Urinary bladder (tissue), 4 donors: ENCODE results near the gene GORASP1. TPM values are rescaled to one million over a fixed set of nuclear protein-coding genes. Genes with fewer than 3 reads are reported as not detected.

Experiments used
- DNase-seq: peaks from one replicate; pipeline ENCODE4 v3.0.0-alpha.2; 2015; ENCODE audit errors: extremely low spot score
- H3K27ac ChIP-seq: one replicate; pipeline ENCODE4 v1.5.1; 2013; ENCODE audit warnings: low read depth, mild to moderate bottlenecking, moderate library complexity
- H3K36me3 ChIP-seq: one replicate; pipeline ENCODE4 v1.6.1; 2013; ENCODE audit warnings: mild to moderate bottlenecking, moderate library complexity; ENCODE audit not compliant: insufficient read depth
- H3K4me1 ChIP-seq: one replicate; pipeline ENCODE4 v1.6.1; 2013; ENCODE audit warnings: mild to moderate bottlenecking, moderate library complexity; ENCODE audit not compliant: insufficient read depth
- H3K4me3 ChIP-seq: one replicate; pipeline ENCODE4 v1.5.1; 2013; ENCODE audit warnings: low read depth, low read length
- WGBS: extraction: QIAGEN DNeasy Blood & Tissue Kit; methylation state at CpG from one replicate; pipeline ENCODE4 v1.1.7; 2013; 5-methylcytosine and 5-hydroxymethylcytosine counted together
- polyA plus RNA-seq: library from polyadenylated mRNA; stranded (reverse); fragments of 200-250 nt; gene quantifications from one replicate; pipeline ENCODE4 v1.2.3, GENCODE V29; 2013
- total RNA-seq: library from RNA; depleted of rRNA; stranded (reverse); fragments of >200 nt; gene quantifications from one replicate; pipeline ENCODE4 v1.2.3, GENCODE V29; 2014
- donor health status: healthy with polysubstance abuse.
- donor health status: healthy.

Gene GORASP1
- total and polyA plus RNA-seq, 2 donors = 28.2 to 61.6 TPM

GRCh38 chr3:39146083-39146501 is 38.7 kb upstream of the GORASP1 start:
- no peaks in the 10 kb centered on the region for H3K4me1 ChIP-seq
- peak overlapping the region; percentile 87 for H3K27ac ChIP-seq
- H3K4me3 ChIP-seq = no peak overlapping the region
- peaks cover 2% of the 10 kb centered on the region for H3K36me3 ChIP-seq
- no peak for DNase-seq
- WGBS = 64% methylated on average over 11 of the region's 11 CpGs

- no peak for DNase-seq
- Histone ChIP-seq H3K4me1 (no peaks in the 10 kb centered on the region), H3K36me3 (peaks cover 2% of the 10 kb centered on the region), H3K4me3 (no peak overlapping the region), H3K27ac (no peak overlapping the region)
- 96% methylated on average over 23 of the region's 23 CpGs for WGBS
Observed at GRCh38 chr3:39144748-39145380, 37.4 kb upstream of the GORASP1 start.

GRCh38 chr3:39144095-39144747 is 36.8 kb upstream of the GORASP1 start:
- 87% methylated on average over 20 of the region's 20 CpGs for WGBS

DNA sequence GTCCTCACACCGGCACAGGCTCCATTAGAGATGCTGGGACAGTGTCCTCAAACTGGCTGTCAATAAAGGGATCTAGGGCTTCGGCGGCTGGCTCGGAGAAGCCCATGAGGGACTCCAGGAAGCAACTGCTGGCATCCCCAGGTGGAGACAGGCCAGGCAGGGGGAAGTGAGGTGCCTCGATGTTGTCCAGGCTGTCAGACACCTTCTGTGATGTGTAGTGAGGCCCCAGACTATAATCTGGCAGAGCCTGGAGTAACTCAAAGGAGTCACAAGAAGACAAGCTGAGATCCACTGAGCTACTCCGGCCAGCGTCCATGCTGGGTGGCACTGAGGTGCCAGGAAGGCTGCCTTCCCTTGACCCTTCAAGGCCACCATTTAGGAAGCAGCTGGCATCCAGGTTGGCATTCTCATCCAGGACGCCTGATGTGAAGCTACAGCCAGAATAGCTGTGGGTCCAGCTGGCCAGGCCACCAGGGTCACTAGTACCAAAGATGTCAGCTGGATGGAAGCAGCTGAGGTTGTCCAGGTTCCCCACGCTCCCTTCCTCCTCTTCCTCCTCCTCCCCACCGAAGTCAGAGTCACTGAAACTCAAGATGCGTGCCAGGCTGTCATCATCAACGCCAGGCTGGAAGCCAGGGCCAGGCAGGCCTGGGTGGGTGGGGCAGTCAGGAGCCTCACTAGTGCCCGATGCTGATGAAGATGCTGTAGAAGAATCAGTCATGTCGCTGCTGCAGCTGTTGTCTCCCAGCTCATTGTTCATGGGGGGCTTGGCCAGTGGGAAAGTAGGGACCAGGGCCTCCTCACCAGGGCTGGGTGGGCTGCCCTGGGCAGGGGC is 35.8 kb upstream of the GORASP1 start:
- no peak overlapping the region for H3K4me3 ChIP-seq
- peaks cover 2% of the 10 kb centered on the region for H3K36me3 ChIP-seq
- WGBS = 75% methylated on average over 14 of the region's 14 CpGs
- H3K4me1 ChIP-seq = no peaks in the 10 kb centered on the region
- H3K27ac ChIP-seq = no peak overlapping the region
- DNase-seq = no peak

More at GRCh38 chr3:39144095-39144747, 36.8 kb upstream of the GORASP1 start:
- H3K4me1 ChIP-seq = no peaks in the 10 kb centered on the region
- no peak for DNase-seq
- no peak overlapping the region for H3K4me3 ChIP-seq
- H3K27ac ChIP-seq = no peak overlapping the region
- H3K36me3 ChIP-seq = peaks cover 2% of the 10 kb centered on the region

GRCh38 chr3:39142067-39142466 is 34.6 kb upstream of the GORASP1 start:
- no peaks in the 10 kb centered on the region for H3K4me1 ChIP-seq
- 78% methylated on average over 5 of the region's 5 CpGs for WGBS
- peak overlapping the region; percentile 78 for H3K27ac ChIP-seq
- peaks cover 2% of the 10 kb centered on the region for H3K36me3 ChIP-seq
- no peak overlapping the region for H3K4me3 ChIP-seq
- no peak for DNase-seq

GRCh38 chr3:39141171-39141995 is 34.0 kb upstream of the GORASP1 start:
- WGBS = 41% methylated on average over 4 of the region's 4 CpGs
- no peak for DNase-seq
- H3K36me3 ChIP-seq = peaks cover 2% of the 10 kb centered on the region
- peak overlapping the region; percentile 78 for H3K27ac ChIP-seq
- H3K4me3 ChIP-seq = no peak overlapping the region
- no peaks in the 10 kb centered on the region for H3K4me1 ChIP-seq

- H3K4me1 ChIP-seq = no peaks in the 10 kb centered on the region
- H3K4me3 ChIP-seq = no peak overlapping the region
- no peak overlapping the region for H3K27ac ChIP-seq
- 97% methylated on average over 2 of the region's 2 CpGs for WGBS
- DNase-seq = no peak
- peaks cover 2% of the 10 kb centered on the region for H3K36me3 ChIP-seq
Observed at GRCh38 chr3:39140341-39140971, 33.0 kb upstream of the GORASP1 start.

DNA sequence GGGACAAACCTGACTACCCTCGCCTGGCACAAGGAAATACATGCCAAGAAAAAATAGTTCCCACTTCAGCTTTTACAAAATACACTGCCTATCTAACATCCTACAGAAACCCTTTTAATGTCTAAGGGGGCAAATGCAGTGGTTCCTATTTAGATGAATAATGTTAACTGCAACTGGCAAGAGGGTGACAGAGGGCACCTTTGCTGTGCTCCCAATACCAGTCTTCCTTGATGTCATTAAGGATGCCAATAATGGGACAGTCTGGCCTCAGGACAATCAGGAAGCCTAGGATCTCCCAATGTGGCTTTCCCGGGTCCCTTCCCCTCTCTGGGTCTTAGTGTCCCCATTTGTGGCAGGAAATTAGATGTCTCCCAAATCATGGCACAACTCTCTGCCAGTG is 32.0 kb upstream of the GORASP1 start:
- H3K4me3 ChIP-seq = no peak overlapping the region
- no peak for DNase-seq
- H3K36me3 ChIP-seq = peaks cover 2% of the 10 kb centered on the region
- WGBS = 62% methylated on average over 2 of the region's 2 CpGs
- no peak overlapping the region for H3K27ac ChIP-seq
- no peaks in the 10 kb centered on the region for H3K4me1 ChIP-seq

DNA sequence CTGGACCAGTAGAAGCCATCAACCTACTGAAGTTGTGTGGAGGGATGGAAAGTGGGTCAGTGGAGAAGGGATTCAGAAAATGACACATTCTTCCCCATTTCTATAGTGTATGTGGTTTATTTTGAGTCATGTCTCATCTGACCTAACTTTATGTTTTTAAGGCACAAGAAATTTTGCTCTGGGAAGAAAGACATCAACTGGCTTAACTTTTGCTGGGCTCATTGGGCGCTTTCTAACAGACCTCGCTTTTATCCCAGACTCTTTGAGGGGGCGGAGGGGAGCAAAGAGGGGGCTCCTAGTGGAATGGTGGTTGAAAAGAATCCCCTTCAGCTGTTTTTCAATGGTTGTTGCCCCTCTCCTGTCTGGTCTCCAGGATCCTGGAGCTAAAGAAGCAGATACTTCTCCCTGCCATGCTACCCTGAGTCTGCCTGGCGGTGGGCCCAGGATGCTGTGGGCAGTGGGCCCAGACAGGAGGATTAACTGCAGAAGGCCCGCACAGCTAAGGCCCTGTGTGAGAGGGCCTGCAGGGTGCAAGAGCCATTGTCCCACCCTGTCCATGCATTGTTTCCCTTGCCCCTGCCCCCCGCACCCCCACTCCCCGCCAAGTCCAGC is 31.5 kb upstream of the GORASP1 start:
- Histone ChIP-seq H3K36me3 (no peaks in the 10 kb centered on the region), H3K4me1 (no peaks in the 10 kb centered on the region), H3K27ac (no peak overlapping the region), H3K4me3 (no peak overlapping the region)
- DNase-seq = no peak
- 42% methylated on average over 7 of the region's 7 CpGs for WGBS

GRCh38 chr3:39137991-39138803 is 30.8 kb upstream of the GORASP1 start:
- no peaks in the 10 kb centered on the region for H3K36me3 ChIP-seq
- H3K27ac ChIP-seq = no peak overlapping the region
- H3K4me1 ChIP-seq = no peaks in the 10 kb centered on the region
- no peak overlapping the region for H3K4me3 ChIP-seq
- WGBS = 90% methylated on average over 10 of the region's 10 CpGs
- DNase-seq = no peak

DNA sequence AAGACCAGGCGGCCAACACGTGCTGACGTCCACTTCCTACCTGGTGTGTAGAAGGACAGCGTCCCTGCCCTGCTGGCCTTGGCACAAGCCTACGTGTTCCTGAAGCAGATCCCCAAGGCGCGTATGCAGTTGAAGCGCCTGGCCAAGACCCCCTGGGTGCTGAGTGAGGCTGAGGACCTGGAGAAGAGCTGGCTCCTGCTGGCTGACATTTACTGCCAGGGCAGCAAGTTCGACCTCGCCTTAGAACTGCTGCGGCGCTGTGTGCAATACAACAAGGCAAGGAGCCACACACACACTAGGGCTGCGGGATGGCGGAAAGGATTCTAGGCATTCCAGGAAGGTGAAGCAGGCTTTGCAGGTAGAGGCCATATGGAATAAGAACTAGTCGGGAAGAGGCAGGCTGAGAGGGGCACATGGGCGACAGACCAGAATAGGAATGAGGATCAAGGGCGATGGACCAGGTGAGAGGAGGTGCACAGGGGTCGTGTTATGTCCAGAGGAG is 30.1 kb upstream of the GORASP1 start:
- Histone ChIP-seq H3K36me3 (no peaks in the 10 kb centered on the region), H3K27ac (no peak overlapping the region), H3K4me1 (no peaks in the 10 kb centered on the region), H3K4me3 (no peak overlapping the region)
- WGBS = 93% methylated on average over 18 of the region's 18 CpGs
- no peak for DNase-seq
